ENCODE results near the gene CERS5.

Gene CERS5

GRCh38 chr12:50110127-50110761, 56.9 kb downstream of the CERS5 start:
- no peak overlapping the region for H3K4me3 ChIP-seq (ENCODE audit: low read depth, low read length)
- TF ChIP-seq CTCF (IDR thresholded peaks at IDR 0.05; ENCODE audit: low read depth, low read length), result no peak

- no peak overlapping the region for H3K4me3 ChIP-seq (ENCODE audit: low read depth, low read length)
These were observed 57.9 kb downstream of the CERS5 start for GRCh38 chr12:50109319-50109718.

GRCh38 chr12:50107416-50108268, 59.5 kb downstream of the CERS5 start:
- TF ChIP-seq CTCF (IDR thresholded peaks at IDR 0.05; ENCODE audit: low read depth, low read length), result no peak

More at GRCh38 chr12:50109319-50109718, 57.9 kb downstream of the CERS5 start:
- no peak for TF ChIP-seq CTCF (IDR thresholded peaks at IDR 0.05; ENCODE audit: low read depth, low read length)

GRCh38 chr12:50106907-50107306, 60.3 kb downstream of the CERS5 start:
- H3K4me3 ChIP-seq (ENCODE audit: low read depth, low read length), result no peak overlapping the region
- TF ChIP-seq CTCF (IDR thresholded peaks at IDR 0.05; ENCODE audit: low read depth, low read length), result no peak

More at GRCh38 chr12:50107416-50108268, 59.5 kb downstream of the CERS5 start:
- H3K4me3 ChIP-seq (ENCODE audit: low read depth, low read length), result no peak overlapping the region

GRCh38 chr12:50105913-50106450, 61.2 kb downstream of the CERS5 start:
- H3K4me3 ChIP-seq (ENCODE audit: low read depth, low read length), result no peak overlapping the region
- TF ChIP-seq CTCF (IDR thresholded peaks at IDR 0.05; ENCODE audit: low read depth, low read length), result no peak

GRCh38 chr12:50104417-50105366, 62.5 kb downstream of the CERS5 start:
- no peak overlapping the region for H3K4me3 ChIP-seq (ENCODE audit: low read depth, low read length)
- no peak for TF ChIP-seq CTCF (IDR thresholded peaks at IDR 0.05; ENCODE audit: low read depth, low read length)
